ENCODE results near the gene SLC1A5. TPM values are rescaled to one million over a fixed set of nuclear protein-coding genes. Genes with fewer than 3 reads are reported as not detected.

Gene SLC1A5
- polyA plus RNA-seq, 2 donors = 40.3 to 84.4 TPM

DNA sequence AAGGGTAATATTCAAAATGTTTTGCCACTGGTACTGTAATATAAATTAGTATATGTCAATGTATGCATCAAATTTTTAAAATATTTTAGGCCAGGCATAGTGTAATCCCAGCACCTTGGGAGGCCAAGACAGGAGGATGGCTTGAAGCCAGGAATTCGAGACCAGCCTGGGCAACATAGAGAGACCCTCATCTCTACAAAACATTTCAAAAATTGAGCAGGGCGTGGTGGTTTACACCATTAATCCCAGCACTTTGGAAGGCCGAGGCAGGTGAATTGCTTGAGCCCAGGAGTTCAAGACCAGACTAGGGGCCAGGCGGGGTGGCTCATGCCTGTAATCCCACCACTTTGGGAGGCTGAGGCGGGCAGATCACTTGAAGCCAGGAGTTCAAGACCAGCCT is 28.0 kb downstream of the SLC1A5 start:
- 71 to 81% methylated on average over 5 of the region's 5 CpGs for WGBS, 2 donors
- Histone ChIP-seq H3K9me3 (ENCODE audit: control insufficient read depth in 2 of 2, insufficient read depth in 1 of 2, low read depth in 1 of 2, low read length in 1 of 2) (no peaks in the 10 kb centered on the region), H3K4me3 (ENCODE audit: low read depth in 1 of 2, low read length in 2 of 2) (no peak overlapping the region), H3K36me3 (ENCODE audit: control insufficient read depth in 2 of 2, insufficient read depth in 2 of 2, low read length in 1 of 2) (peaks cover 0 to 11% of the 10 kb centered on the region in 2 donors), H3K27ac (ENCODE audit: low read depth in 2 of 2, low read length in 1 of 2) (peak overlapping the region; percentile 75 to 78), H3K4me1 (ENCODE audit: control insufficient read depth in 2 of 2, insufficient read depth in 2 of 2, low read length in 1 of 2) (peaks cover 2 to 5% of the 10 kb centered on the region in 2 donors), H3K27me3 (ENCODE audit: control insufficient read depth in 1 of 2, insufficient read depth in 2 of 2, low read length in 2 of 2) (no peaks in the 10 kb centered on the region)

DNA sequence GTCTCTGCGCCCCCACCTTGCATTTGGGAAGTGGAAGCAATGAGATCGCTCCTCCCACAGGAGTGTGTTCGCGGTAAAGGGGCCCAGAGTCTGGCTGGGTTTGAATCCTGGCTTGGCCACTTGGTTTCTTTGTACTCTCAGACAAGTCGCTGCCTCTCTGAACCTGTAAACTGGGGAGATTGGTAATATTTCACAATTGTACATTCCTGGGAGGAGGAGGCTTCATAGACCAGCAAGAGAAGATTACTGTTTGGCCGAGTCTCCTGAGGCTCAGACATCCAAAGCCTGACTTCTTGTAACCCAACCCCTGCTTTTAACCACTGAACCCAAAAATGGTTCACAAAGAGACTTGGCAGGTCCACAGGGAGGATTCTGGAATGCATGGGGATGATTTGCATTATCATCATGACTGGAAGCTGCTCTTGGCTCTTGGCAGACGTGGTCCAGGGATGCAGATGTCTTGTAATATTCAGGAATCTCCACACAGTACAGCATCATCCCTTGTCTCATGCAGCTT is 28.5 kb downstream of the SLC1A5 start:
- H3K4me3 ChIP-seq (ENCODE audit: low read depth in 1 of 2, low read length in 2 of 2) = no peak overlapping the region
- peaks cover 2 to 4% of the 10 kb centered on the region in 2 donors for H3K4me1 ChIP-seq (ENCODE audit: control insufficient read depth in 2 of 2, insufficient read depth in 2 of 2, low read length in 1 of 2)
- H3K27me3 ChIP-seq (ENCODE audit: control insufficient read depth in 1 of 2, insufficient read depth in 2 of 2, low read length in 2 of 2) = no peaks in the 10 kb centered on the region
- H3K27ac ChIP-seq (ENCODE audit: low read depth in 2 of 2, low read length in 1 of 2) = peak overlapping the region; percentile 75 to 76
- no peaks in the 10 kb centered on the region for H3K9me3 ChIP-seq (ENCODE audit: control insufficient read depth in 2 of 2, insufficient read depth in 1 of 2, low read depth in 1 of 2, low read length in 1 of 2)
- whole genome bisulfite sequencing, 2 donors = 33 to 39% methylated on average over 7 of the region's 7 CpGs
- H3K36me3 ChIP-seq (ENCODE audit: control insufficient read depth in 2 of 2, insufficient read depth in 2 of 2, low read length in 1 of 2) = peaks cover 0 to 11% of the 10 kb centered on the region in 2 donors

DNA sequence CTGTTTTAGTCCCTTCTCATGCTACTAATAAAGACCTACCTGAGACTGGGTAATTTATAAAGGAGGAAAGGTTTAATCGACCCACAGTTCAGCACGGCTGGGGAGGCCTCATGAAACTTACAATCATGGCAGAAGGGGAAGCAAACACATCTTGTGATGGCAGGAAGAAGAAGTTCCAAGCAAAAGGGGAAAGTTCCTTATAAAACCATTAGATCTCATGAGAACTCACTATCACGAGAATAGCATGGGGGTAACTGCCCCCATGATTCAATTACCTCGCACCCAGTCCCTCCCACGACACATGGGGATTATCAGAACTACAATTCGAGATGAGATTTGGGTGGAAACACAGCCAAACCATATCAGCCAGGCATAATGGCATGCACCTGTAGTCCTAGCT is 29.2 kb downstream of the SLC1A5 start:
- no peaks in the 10 kb centered on the region for H3K27me3 ChIP-seq (ENCODE audit: control insufficient read depth in 1 of 2, insufficient read depth in 2 of 2, low read length in 2 of 2)
- H3K36me3 ChIP-seq (ENCODE audit: control insufficient read depth in 2 of 2, insufficient read depth in 2 of 2, low read length in 1 of 2) = peaks cover 0 to 11% of the 10 kb centered on the region in 2 donors
- WGBS, 2 donors = 74 to 78% methylated on average over 6 of the region's 6 CpGs
- H3K4me1 ChIP-seq (ENCODE audit: control insufficient read depth in 2 of 2, insufficient read depth in 2 of 2, low read length in 1 of 2) = peaks cover 0 to 2% of the 10 kb centered on the region in 2 donors
- no peak overlapping the region for H3K4me3 ChIP-seq (ENCODE audit: low read depth in 1 of 2, low read length in 2 of 2)
- no peaks in the 10 kb centered on the region for H3K9me3 ChIP-seq (ENCODE audit: control insufficient read depth in 2 of 2, insufficient read depth in 1 of 2, low read depth in 1 of 2, low read length in 1 of 2)
- peak overlapping the region; percentile 75 to 76 for H3K27ac ChIP-seq (ENCODE audit: low read depth in 2 of 2, low read length in 1 of 2)

DNA sequence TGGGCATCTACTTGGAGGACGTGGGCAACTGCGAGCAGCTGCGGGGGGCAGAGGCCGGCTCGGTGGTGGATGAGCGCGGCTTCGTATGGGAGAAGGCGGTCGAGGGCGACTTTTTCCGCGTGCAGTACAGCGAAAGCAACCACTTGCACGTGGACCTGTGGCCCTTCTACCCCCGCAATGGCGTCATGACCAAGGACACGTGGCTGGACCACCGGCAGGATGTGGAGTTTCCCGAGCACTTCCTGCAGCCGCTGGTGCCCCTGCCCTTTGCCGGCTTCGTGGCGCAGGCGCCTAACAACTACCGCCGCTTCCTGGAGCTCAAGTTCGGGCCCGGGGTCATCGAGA is 31.9 kb downstream of the SLC1A5 start:
- Histone ChIP-seq H3K27me3 (ENCODE audit: control insufficient read depth in 1 of 2, insufficient read depth in 2 of 2, low read length in 2 of 2) (no peaks in the 10 kb centered on the region), H3K4me3 (ENCODE audit: low read depth in 1 of 2, low read length in 2 of 2) (no peak overlapping the region), H3K27ac (ENCODE audit: low read depth in 2 of 2, low read length in 1 of 2) (no peak overlapping the region), H3K36me3 (ENCODE audit: control insufficient read depth in 2 of 2, insufficient read depth in 2 of 2, low read length in 1 of 2) (peaks cover 0 to 11% of the 10 kb centered on the region in 2 donors), H3K4me1 (ENCODE audit: control insufficient read depth in 2 of 2, insufficient read depth in 2 of 2, low read length in 1 of 2) (peaks cover 0 to 2% of the 10 kb centered on the region in 2 donors), H3K9me3 (ENCODE audit: control insufficient read depth in 2 of 2, insufficient read depth in 1 of 2, low read depth in 1 of 2, low read length in 1 of 2) (no peaks in the 10 kb centered on the region)
- 78 to 80% methylated on average over 30 of the region's 30 CpGs for WGBS, 2 donors

DNA sequence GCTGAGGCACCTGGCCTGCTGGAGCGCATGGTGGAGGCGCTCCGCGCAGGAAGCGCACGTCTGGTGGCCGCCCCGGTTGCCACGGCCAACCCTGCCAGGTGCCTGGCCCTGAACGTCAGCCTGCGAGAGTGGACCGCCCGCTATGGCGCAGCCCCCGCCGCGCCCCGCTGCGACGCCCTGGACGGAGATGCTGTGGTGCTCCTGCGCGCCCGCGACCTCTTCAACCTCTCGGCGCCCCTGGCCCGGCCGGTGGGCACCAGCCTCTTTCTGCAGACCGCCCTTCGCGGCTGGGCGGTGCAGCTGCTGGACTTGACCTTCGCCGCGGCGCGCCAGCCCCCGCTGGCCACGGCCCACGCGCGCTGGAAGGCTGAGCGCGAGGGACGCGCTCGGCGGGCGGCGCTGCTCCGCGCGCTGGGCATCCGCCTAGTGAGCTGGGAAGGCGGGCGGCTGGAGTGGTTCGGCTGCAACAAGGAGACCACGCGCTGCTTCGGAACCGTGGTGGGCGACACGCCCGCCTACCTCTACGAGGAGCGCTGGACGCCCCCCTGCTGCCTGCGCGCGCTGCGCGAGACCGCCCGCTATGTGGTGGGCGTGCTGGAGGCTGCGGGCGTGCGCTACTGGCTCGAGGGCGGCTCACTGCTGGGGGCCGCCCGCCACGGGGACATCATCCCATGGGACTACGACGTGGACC is 32.4 kb downstream of the SLC1A5 start:
- no peak overlapping the region for H3K27ac ChIP-seq (ENCODE audit: low read depth in 2 of 2, low read length in 1 of 2)

DNA sequence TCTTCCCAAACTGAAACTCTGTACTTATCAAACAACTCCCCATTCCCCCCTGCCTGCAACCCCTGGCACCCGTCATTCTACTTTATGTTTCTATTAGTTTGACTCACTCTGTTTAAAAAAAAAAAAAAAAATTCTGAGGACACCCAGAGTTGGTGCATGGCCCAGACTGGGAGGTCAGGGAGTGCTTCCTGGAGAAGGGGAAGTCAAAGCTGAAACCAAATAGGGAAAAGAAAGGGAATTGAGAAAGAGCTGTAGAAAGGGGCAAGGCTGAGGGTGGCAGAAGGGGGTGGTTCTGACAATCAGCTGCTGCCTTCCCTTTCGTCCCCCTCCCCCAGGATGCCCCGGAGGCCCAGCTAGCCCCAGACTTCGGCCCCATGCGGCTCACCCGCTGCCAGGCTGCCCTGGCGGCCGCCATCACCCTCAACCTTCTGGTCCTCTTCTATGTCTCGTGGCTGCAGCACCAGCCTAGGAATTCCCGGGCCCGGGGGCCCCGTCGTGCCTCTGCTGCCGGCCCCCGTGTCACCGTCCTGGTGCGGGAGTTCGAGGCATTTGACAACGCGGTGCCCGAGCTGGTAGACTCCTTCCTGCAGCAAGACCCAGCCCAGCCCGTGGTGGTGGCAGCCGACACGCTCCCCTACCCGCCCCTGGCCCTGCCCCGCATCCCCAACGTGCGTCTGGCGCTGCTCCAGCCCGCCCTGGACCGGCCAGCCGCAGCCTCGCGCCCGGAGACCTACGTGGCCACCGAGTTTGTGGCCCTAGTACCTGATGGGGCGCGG is 33.1 kb downstream of the SLC1A5 start:
- Histone ChIP-seq H3K27me3 (ENCODE audit: control insufficient read depth in 1 of 2, insufficient read depth in 2 of 2, low read length in 2 of 2) (no peaks in the 10 kb centered on the region), H3K27ac (ENCODE audit: low read depth in 2 of 2, low read length in 1 of 2) (peak overlapping the region in 1 of 2 donors; percentile 49), H3K36me3 (ENCODE audit: control insufficient read depth in 2 of 2, insufficient read depth in 2 of 2, low read length in 1 of 2) (peaks cover 0 to 11% of the 10 kb centered on the region in 2 donors), H3K4me3 (ENCODE audit: low read depth in 1 of 2, low read length in 2 of 2) (no peak overlapping the region), H3K4me1 (ENCODE audit: control insufficient read depth in 2 of 2, insufficient read depth in 2 of 2, low read length in 1 of 2) (peaks cover 0 to 2% of the 10 kb centered on the region in 2 donors), H3K9me3 (ENCODE audit: control insufficient read depth in 2 of 2, insufficient read depth in 1 of 2, low read depth in 1 of 2, low read length in 1 of 2) (no peaks in the 10 kb centered on the region)
- WGBS, 2 donors = 83 to 87% methylated on average over 38 to 39 of the region's 39 CpGs

More for the DNA sequence above, 32.4 kb downstream of the SLC1A5 start:
- H3K27me3 ChIP-seq (ENCODE audit: control insufficient read depth in 1 of 2, insufficient read depth in 2 of 2, low read length in 2 of 2) = no peaks in the 10 kb centered on the region
- H3K9me3 ChIP-seq (ENCODE audit: control insufficient read depth in 2 of 2, insufficient read depth in 1 of 2, low read depth in 1 of 2, low read length in 1 of 2) = no peaks in the 10 kb centered on the region
- no peak overlapping the region for H3K4me3 ChIP-seq (ENCODE audit: low read depth in 1 of 2, low read length in 2 of 2)
- H3K4me1 ChIP-seq (ENCODE audit: control insufficient read depth in 2 of 2, insufficient read depth in 2 of 2, low read length in 1 of 2) = peaks cover 0 to 2% of the 10 kb centered on the region in 2 donors
- 92 to 93% methylated on average over 85 to 86 of the region's 86 CpGs for WGBS, 2 donors
- peaks cover 0 to 11% of the 10 kb centered on the region in 2 donors for H3K36me3 ChIP-seq (ENCODE audit: control insufficient read depth in 2 of 2, insufficient read depth in 2 of 2, low read length in 1 of 2)

DNA sequence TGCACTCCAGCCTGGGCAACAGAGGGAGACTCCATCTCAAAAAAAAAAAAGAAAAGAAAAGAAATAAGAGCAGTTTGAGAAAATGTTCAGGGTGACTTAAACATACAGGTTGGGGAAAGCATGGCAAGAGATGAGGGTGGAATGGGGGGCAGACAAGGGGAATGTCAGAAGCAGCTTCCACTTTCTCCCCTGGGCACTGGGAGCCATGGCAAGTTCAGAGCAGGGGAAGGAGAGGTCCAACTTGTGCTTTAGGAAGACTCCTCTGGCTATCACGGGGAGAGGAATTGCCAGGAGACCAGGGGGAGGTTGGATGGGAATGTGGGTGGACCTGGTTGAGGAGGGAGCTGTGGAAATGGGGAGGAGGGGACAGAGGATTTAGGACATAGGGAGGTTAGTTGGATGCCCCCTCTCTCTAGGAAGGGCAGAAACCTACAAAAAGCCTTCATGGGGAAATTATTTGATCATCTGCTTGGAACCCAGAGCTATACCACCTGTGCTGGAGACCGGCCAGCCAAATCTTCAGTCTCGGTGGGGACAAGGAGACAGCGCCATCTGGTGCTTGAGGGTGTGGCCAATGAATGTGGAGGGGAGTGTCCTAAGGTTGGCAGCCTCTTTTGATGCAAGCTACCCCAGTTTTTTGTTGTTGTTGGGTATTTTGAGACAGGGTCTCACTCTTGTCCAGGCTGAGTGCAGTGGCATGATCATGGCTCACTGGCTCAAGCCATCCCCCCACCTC is 34.8 kb downstream of the SLC1A5 start:
- 30 to 32% methylated on average over 4 of the region's 4 CpGs for WGBS, 2 donors
- Histone ChIP-seq H3K9me3 (ENCODE audit: control insufficient read depth in 2 of 2, insufficient read depth in 1 of 2, low read depth in 1 of 2, low read length in 1 of 2) (no peaks in the 10 kb centered on the region), H3K36me3 (ENCODE audit: control insufficient read depth in 2 of 2, insufficient read depth in 2 of 2, low read length in 1 of 2) (peaks cover 0 to 11% of the 10 kb centered on the region in 2 donors), H3K27ac (ENCODE audit: low read depth in 2 of 2, low read length in 1 of 2) (no peak overlapping the region), H3K4me1 (ENCODE audit: control insufficient read depth in 2 of 2, insufficient read depth in 2 of 2, low read length in 1 of 2) (no peaks in the 10 kb centered on the region), H3K4me3 (ENCODE audit: low read depth in 1 of 2, low read length in 2 of 2) (no peak overlapping the region), H3K27me3 (ENCODE audit: control insufficient read depth in 1 of 2, insufficient read depth in 2 of 2, low read length in 2 of 2) (no peaks in the 10 kb centered on the region)

DNA sequence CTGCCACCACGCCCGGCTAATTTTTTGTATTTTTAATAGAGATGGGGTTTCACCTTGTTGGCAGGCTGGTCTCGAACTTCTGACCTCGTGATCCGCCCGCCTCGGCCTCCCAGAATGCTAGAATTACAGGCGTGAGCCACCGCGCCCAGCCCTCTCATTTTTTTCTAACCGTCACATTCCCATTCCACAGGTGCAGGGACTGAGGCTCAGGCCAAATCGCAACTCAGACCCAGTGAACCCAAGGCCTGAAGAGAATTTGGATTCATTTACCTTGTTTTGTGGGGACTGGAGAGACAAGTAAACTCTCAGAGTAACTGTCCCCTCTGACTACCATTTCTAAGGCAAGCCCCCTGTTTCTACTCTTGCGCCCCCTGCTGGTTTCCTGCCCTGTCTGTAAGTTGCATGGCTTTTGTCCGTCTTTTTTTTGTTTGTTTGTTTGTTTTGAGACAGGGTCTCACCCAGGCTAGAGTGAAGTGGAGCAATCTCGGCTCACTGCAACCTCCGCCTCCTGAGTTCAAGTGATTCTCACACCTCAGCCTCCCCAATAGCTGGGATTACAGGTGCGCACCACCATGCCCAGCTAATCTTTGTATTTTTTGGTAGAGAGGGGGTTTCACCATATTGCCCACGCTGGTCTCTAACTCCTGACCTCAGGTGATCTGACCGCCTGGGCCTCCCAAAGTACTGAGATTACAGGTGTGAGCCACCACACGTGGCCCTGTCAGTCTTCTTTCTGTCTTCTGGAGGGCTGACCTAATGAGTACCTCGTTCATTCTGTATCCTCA is 39.9 kb downstream of the SLC1A5 start:
- no peaks in the 10 kb centered on the region for H3K9me3 ChIP-seq (ENCODE audit: control insufficient read depth in 2 of 2, insufficient read depth in 1 of 2, low read depth in 1 of 2, low read length in 1 of 2)
- H3K27me3 ChIP-seq (ENCODE audit: control insufficient read depth in 1 of 2, insufficient read depth in 2 of 2, low read length in 2 of 2) = no peaks in the 10 kb centered on the region
- H3K4me1 ChIP-seq (ENCODE audit: control insufficient read depth in 2 of 2, insufficient read depth in 2 of 2, low read length in 1 of 2) = peaks cover 3 to 5% of the 10 kb centered on the region in 2 donors
- no peak overlapping the region for H3K4me3 ChIP-seq (ENCODE audit: low read depth in 1 of 2, low read length in 2 of 2)
- no peaks in the 10 kb centered on the region for H3K36me3 ChIP-seq (ENCODE audit: control insufficient read depth in 2 of 2, insufficient read depth in 2 of 2, low read length in 1 of 2)
- WGBS, 2 donors = 83 to 86% methylated on average over 21 of the region's 21 CpGs
- H3K27ac ChIP-seq (ENCODE audit: low read depth in 2 of 2, low read length in 1 of 2) = no peak overlapping the region

All from esophagus (tissue), 2 donors.